ENCODE measurements around the gene NLRP6. TPM values are rescaled to one million over a fixed set of nuclear protein-coding genes. Genes with fewer than 3 reads are reported as not detected.
"Not testable (repeated sequence)": the region's sequence is repeated elsewhere in the genome, so short reads cannot be mapped to it uniquely, and the experiment has no call there.

The NLRP6 gene
- total RNA-seq, 2 experiments from 2014 or later, result 0.25 to 0.65 TPM

DNA sequence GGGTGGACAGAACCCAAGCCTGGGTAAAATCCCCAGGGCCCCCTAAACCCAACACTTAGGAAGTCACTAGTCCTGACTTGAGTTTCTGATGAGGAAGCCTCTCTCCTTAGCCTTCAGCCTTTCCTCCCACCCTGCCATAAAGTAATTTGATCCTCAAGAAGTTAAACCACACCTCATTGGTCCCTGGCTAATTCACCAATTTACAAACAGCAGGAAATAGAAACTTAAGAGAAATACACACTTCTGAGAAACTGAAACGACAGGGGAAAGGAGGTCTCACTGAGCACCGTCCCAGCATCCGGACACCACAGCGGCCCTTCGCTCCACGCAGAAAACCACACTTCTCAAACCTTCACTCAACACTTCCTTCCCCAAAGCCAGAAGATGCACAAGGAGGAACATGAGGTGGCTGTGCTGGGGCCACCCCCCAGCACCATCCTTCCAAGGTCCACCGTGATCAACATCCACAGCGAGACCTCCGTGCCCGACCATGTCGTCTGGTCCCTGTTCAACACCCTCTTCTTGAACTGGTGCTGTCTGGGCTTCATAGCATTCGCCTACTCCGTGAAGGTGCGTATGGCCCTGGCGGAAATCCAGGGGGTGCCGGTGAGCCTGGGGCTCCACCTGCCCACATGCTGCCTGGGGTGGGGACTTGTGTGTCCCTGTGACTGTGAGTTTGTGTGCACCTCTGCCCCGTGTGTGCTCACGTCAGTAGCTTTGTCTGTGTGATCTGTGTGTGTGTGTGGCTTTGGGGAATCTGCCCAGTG, 35.8 kb downstream of the NLRP6 start, which contains the start of gene IFITM1:
IFITM1 (plus strand) TSS at position 254 of the 767 bp plus-strand sequence; CDS start at position 385, 131 bp downstream.
- Histone ChIP-seq H3K4me3 (ENCODE audit: low read depth, low read length, poor library complexity, severe bottlenecking) (peak within 1 kb of the TSS; percentile 67), H3K9me2 (ENCODE audit: insufficient read depth, low read length) (no peaks in the 10 kb centered on the region), H3K4me1 (ENCODE audit: insufficient read depth, low read length, poor library complexity, severe bottlenecking) (peaks cover 44% of the 10 kb centered on the region), H3K79me2 (ENCODE audit: insufficient read depth, low read depth, low read length) (no peaks in the 10 kb centered on the region), H3K36me3 (ENCODE audit: insufficient read depth, low read length) (no peaks in the 10 kb centered on the region), H2AFZ (ENCODE audit: low read length) (peak within 1 kb of the TSS; percentile 45; the same call in 1 of the 2 replicates), H4K20me1 (ENCODE audit: insufficient read depth, low read length) (no peaks in the 10 kb centered on the region), H3K4me2 (ENCODE audit: low read length) (peak within 1 kb of the TSS; percentile 68), H3K9me3 (ENCODE audit: low read length) (no peaks in the 10 kb centered on the region), H3K27ac (ENCODE audit: low read depth, low read length, poor library complexity, severe bottlenecking) (peak within 1 kb of the TSS; percentile 76)
- TF ChIP-seq EZH2phosphoT487 (IDR thresholded peaks at IDR 0.05; ENCODE audit: borderline replicate concordance, low read depth, low read length), result no peak
- TF ChIP-seq, protein P1, sequence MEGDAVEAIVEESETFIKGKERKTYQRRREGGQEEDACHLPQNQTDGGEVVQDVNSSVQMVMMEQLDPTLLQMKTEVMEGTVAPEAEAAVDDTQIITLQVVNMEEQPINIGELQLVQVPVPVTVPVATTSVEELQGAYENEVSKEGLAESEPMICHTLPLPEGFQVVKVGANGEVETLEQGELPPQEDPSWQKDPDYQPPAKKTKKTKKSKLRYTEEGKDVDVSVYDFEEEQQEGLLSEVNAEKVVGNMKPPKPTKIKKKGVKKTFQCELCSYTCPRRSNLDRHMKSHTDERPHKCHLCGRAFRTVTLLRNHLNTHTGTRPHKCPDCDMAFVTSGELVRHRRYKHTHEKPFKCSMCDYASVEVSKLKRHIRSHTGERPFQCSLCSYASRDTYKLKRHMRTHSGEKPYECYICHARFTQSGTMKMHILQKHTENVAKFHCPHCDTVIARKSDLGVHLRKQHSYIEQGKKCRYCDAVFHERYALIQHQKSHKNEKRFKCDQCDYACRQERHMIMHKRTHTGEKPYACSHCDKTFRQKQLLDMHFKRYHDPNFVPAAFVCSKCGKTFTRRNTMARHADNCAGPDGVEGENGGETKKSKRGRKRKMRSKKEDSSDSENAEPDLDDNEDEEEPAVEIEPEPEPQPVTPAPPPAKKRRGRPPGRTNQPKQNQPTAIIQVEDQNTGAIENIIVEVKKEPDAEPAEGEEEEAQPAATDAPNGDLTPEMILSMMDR (conservative IDR thresholded peaks at IDR 0.05; ENCODE audit: low read length), result peak; percentile 49
- intact Hi-C loops (cut with micrococcal nuclease; ENCODE audit: unreplicated experiment), result loop anchor here (2.0 kb wide), 2 partner anchors 41 to 45 kb away; no protein-coding TSS in a partner anchor
- CTCF ChIA-PET (ENCODE audit: unreplicated experiment), result no interaction called here
- POLR2A ChIA-PET, result interaction anchor here (0.5 to 3.8 kb wide), 2 partner anchors 27 to 93 kb away, joined by 3 to 18 read pairs; no protein-coding TSS in a partner anchor
- BruUV-seq (replicated peaks), result TSS peak; percentile 98
- peak; percentile 73 for DNase-seq (ENCODE audit: low spot score)

DNA sequence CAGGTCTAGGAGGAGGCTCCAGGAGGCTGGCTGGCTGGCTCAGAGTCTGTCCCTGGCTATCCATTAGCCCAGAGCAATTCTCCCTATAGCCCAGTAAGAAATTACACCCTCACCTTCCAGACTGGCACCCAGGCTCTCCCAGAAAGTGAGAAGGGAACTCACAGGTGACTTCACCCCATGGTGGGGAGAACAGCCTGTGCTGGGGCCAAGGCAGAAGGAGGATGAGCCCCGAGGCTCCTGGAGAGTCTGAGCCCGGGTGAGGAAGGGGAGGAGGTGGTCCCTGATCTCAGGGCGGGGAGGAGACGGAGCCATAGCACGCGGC, 36.3 kb downstream of the NLRP6 start:
- H3K4me1 ChIP-seq (ENCODE audit: insufficient read depth, low read length, poor library complexity, severe bottlenecking), result peaks cover 39% of the 10 kb centered on the region
- DNase-seq (ENCODE audit: low spot score); H3K9me2 ChIP-seq (ENCODE audit: insufficient read depth, low read length); intact Hi-C loops (cut with micrococcal nuclease; ENCODE audit: unreplicated experiment); CTCF ChIA-PET (ENCODE audit: unreplicated experiment); H2AFZ ChIP-seq (ENCODE audit: low read length); H3K79me2 ChIP-seq (ENCODE audit: insufficient read depth, low read depth, low read length); BruUV-seq (replicated peaks); H3K36me3 ChIP-seq (ENCODE audit: insufficient read depth, low read length); H4K20me1 ChIP-seq (ENCODE audit: insufficient read depth, low read length); H3K9me3 ChIP-seq (ENCODE audit: low read length): not testable (repeated sequence)
- peak overlapping the region; percentile 67 for H3K4me3 ChIP-seq (ENCODE audit: low read depth, low read length, poor library complexity, severe bottlenecking)
- H3K27ac ChIP-seq (ENCODE audit: low read depth, low read length, poor library complexity, severe bottlenecking), result peak overlapping the region; percentile 76
- POLR2A ChIA-PET, result interaction anchor here (0.5 to 3.8 kb wide), 2 partner anchors 26 to 93 kb away, joined by 3 to 18 read pairs; no protein-coding TSS in a partner anchor
- H3K4me2 ChIP-seq (ENCODE audit: low read length), result peak overlapping the region; percentile 68

- no TSS peak for BruUV-seq (replicated peaks)
- Histone ChIP-seq H3K36me3 (ENCODE audit: insufficient read depth, low read length) (no peaks in the 10 kb centered on the region), H3K9me3 (ENCODE audit: low read length) (no peaks in the 10 kb centered on the region), H4K20me1 (ENCODE audit: insufficient read depth, low read length) (no peaks in the 10 kb centered on the region), H3K79me2 (ENCODE audit: insufficient read depth, low read depth, low read length) (no peaks in the 10 kb centered on the region), H3K27ac (ENCODE audit: low read depth, low read length, poor library complexity, severe bottlenecking) (no peak overlapping the region), H3K4me1 (ENCODE audit: insufficient read depth, low read length, poor library complexity, severe bottlenecking) (peaks cover 34% of the 10 kb centered on the region), H3K9me2 (ENCODE audit: insufficient read depth, low read length) (no peaks in the 10 kb centered on the region), H3K4me2 (ENCODE audit: low read length) (peak overlapping the region; percentile 68), H2AFZ (ENCODE audit: low read length) (no peak overlapping the region), H3K4me3 (ENCODE audit: low read depth, low read length, poor library complexity, severe bottlenecking) (peak overlapping the region; percentile 67)
- TF ChIP-seq, protein P1 (conservative IDR thresholded peaks at IDR 0.05; ENCODE audit: low read length), result no peak
- no peak for TF ChIP-seq EZH2phosphoT487 (IDR thresholded peaks at IDR 0.05; ENCODE audit: borderline replicate concordance, low read depth, low read length)
- ChIA-PET POLR2A (interaction anchor here (3.8 kb wide), 1 partner anchor 26 kb away, joined by 18 read pairs; no protein-coding TSS in a partner anchor), CTCF (ENCODE audit: unreplicated experiment) (no interaction called here)
- intact Hi-C loops (cut with micrococcal nuclease; ENCODE audit: unreplicated experiment), result no loop called here
- no peak for DNase-seq (ENCODE audit: low spot score)
Measured at GRCh38 chr11:315051-315481, 36.9 kb downstream of the NLRP6 start.

Data from OCI-LY7 (cell line).